Inferior parietal cortex (tissue), 1 donor: ENCODE results near the gene TAS2R42.

Experiments used
- DNase-seq: peaks from one replicate; pipeline ENCODE4 v3.0.0-alpha.2; 2016; ENCODE audit errors: extremely low spot score

Gene TAS2R42

DNA sequence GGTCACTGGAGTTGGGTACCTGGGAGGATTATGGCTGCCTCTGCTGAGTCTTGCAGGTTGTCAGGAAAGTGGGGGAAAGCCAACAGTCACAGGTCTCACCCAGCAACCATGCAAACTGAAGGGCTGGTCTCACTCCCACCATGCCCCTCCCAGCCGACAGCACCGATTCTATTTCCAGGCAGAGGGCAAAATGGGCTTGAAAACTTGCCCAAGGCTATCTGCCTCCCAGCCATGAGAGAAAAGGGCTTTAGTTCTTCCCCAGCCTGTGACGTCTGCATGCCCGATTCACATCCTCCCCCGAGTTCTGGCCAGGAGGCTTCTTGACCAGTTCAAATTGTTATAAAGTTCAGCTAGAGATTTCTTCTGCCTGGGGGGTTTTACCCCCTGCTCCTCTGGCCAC, 42.4 kb downstream of the TAS2R42 start:
- DNase-seq = no peak

DNA sequence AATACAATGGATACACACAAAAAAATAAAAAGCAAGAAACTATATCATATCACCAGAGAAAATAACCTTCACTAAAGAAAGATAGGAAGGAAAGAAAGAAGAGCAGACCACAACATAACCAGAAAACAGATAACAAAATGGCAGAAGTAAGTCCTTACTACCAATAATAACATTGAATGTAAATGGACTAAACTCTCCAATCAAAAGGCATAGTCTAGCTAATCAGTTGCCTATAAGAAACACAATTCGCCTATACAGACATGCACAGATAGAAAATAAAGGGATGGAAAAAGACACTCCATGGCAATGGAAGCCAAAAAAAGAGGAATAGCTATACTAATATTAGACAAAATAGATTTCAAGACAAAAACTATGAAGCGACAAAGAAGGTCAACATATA, 43.4 kb downstream of the TAS2R42 start:
- no peak for DNase-seq

DNA sequence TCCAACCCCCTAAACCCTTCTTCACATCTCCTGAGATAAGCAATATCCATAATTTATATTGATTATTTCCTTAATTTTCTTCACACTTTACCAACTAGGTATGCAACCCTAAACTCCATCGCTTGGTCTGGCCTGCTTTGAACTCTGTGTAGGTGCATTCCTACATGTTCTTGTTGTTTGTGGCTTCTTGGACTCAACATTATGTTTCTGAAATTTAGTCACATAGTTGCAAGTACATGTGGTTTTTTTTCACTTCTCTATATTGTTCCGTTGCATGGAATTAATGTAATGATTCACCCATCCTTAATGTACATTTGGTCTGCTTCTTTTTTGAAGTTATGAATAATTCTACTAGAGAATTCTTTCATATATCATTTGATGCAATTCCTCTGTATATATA, 50.7 kb downstream of the TAS2R42 start:
- no peak for DNase-seq
